GM21367 (cell line): ENCODE measurements around the gene KRT15.

Experiments used
- ATAC-seq: cut with Tn5 transposase; IDR thresholded peaks from one replicate; pipeline ENCODE4 v1.9.1; 2021; ENCODE audit not compliant: unreplicated experiment

Gene KRT15

DNA sequence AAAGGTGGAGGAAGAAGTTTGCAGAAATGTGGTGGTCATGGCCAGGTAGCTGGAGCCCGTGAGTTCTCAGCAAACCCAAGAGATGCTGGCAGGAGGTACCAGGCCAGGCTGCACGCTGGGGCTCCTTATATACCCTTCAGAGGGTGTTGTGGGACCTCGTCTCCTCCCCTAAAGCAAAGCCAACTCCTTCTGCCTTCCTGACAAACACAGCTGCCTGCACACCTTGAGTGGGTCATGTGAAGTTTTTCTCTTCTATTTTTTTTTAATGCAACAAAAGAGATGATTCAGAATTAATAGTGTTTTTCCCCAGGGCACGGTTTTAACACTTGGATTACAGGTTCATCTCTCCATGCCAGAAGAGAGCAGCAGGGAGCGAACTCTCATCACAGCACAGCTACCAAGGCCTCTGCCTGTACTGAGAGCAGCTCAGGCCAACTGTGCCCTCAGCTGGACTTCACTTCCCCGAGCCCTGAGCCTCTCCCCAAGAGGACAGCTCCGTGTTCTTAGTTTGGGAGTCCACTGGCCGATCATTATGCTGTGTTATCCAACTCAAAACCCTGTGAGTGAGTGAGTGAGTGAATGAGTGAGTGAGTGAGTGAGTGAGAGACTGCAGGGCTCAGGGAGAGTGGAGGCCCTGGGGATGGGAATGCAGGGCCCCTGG is at the start of gene KRT15:
KRT15 (minus strand) TSS at position 102 of the 661 bp plus-strand sequence; CDS start at position 39, 63 bp downstream.
- ATAC-seq: no peak

DNA sequence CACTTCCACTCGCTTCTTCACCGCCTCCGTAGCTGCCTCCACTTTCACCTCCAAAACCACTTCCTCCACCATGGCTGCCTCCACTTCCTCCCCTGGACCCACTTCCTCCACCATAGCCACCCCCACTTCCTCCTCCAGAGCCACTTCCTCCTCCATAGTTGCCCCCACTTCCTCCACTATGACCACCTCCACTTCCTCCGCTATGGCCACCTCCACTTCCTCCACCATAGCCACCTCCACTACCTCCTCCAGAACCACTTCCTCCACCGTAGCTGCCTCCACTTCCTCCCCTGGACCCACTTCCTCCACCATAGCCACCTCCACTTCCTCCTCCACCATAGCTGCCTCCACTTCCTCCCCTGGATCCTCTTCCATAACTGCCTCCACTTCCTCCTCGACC is 48.6 kb upstream of the KRT15 start:
- no peak for ATAC-seq

GRCh38 chr17:41565338-41565737 is 46.6 kb upstream of the KRT15 start:
- ATAC-seq: no peak

DNA sequence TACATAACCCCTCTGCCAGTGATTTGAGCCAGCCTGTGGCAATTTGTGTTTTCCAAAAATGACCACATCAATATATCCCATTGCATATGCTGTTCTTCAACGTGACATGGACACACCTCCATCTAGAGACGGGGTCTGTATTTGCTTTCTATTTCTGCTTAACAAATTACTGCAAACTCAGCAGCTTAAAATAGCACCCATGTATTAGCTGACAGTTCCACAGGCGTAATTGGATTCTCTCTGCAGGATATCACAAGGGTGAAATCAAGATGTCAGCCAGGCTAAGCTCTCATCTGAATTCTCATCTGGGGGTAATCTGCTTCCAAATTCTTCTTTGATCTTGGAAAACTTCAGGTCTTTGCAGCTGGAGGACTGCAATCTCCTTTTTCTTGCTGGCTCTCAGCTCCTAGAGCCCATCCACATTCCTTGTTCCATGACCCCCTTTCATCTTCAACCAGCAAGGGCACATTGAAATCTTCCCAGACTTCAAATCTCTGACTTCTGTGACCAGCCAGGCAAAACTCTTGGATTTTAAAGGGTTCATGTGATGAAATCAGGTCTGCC is 45.0 kb upstream of the KRT15 start:
- no peak for ATAC-seq

DNA sequence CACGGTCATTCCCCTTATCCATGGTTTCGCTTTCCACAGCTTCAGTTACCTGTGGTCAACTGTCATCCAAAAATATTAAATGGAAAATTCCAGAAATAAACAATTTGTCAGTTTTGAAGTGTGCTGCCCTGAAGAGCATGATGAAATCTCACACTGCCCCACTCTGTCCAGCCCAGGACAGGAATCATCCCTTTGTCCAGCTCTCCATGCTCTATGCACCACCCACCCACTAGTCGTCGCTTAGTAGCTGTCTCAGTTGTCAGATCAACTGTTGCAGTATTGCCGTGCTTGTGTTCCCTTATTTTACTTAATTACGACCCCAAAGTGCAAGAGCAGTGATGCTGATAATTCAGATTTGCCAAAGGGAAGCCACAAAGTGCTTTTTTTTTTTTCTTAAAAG is 42.9 kb upstream of the KRT15 start:
- no peak for ATAC-seq

DNA sequence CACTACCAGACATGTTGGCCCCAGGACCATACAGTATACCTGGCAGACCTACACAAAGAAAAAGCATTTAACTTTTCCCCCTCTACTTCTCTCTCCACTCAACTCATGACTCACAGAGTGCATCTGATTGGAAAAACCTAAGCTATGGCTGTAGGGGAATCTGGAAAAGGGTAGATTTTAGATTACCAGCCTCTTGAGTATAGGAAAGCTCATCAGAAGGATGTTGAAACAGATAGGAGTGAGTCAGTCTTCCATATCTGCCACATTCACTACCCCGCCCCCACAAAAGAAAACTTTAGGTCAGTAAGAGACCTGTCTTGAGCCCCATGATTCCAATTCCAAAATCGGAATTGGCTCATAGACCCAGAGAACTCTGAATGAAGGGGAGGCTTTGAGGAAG is 40.9 kb upstream of the KRT15 start:
- no peak for ATAC-seq

- ATAC-seq: no peak
Observed at GRCh38 chr17:41556931-41557330, 38.2 kb upstream of the KRT15 start.

GRCh38 chr17:41556306-41556705 is 37.6 kb upstream of the KRT15 start:
- no peak for ATAC-seq

DNA sequence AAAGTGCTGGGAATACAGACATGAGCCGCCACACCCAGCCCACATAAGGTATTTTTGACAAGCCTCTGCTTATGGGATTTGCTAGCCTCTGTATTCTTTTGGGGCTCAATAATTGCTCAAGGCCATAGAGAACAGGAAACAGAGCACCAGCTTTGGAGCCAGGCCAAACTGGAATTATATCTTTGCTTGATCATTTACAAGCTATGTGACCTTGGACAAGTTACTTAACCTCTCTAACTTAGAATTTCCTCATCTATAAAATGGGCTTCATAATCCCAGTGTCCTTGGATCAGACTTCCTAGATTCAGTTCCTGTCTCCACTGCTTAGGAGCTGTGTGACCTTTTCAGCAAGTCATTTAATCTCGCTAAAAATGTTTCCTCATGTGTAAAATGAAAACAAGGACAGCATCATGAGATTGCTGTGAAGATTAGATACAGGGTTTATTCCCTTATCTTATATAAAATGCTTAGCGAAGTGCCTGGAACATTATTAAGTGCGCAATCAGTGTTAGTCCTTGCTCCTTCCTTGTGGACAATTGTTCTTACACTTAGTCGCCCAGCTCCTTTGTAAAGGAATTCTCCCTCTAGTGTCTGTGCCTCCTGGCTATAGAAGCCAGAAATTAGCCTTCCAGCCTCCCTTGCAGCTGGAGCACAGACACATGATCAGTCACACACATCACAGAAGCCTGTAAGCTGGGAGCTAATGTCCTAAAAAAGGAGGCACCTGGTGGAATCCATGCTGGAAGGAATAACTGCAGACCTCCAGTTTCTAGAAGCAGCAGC is 36.6 kb upstream of the KRT15 start:
- ATAC-seq: no peak

DNA sequence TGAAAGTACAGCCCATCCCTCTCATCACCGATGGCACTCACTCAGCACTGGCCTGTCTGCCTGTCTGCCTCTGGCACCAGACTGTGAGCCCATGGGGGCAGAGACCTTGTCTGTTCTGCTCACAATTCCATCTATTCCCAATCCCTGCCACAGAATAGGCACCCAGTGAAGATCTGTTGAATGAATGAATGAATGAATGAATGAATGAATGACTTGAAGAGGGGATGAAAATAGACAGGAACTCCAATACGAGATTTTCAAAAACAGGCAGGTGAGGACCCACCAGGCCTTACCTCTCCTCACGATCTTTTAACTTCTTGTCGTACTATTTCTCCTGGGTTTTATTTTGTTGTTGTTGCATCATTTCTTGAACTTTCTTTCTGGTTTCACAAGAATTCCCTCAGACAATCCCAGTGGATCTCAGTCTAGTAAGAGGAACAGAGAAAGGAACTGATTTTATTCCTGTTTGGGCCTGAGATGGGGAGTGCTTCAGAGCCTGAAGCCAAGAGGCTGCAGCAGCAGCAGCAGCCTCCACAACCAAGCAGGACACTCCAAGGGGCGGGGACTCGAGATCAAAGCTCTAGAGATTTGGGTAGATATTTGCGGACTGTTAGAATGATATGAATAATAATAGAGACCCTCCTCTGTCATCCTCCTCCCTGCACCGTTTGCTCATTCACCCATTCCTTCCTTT is 35.4 kb upstream of the KRT15 start:
- no peak for ATAC-seq

DNA sequence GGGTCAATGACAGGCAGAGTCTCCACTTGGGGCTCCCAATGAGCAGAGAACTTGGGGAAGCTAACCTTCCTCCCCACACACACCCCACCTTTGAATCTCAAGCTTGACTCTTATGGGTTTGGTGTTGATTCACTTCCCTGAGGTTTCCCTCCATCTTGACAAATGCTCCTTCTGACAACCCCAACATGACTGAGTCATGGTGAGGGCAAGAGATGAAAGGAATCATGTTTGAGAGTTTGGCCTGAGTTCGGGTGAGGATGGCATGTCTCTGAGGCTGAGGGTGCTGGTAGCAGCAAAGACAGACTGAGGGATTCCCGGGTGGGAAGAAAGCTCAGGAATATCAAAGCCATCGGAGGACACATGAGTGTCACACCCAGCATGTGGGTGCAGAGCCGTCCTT is 34.5 kb upstream of the KRT15 start:
- no peak for ATAC-seq

DNA sequence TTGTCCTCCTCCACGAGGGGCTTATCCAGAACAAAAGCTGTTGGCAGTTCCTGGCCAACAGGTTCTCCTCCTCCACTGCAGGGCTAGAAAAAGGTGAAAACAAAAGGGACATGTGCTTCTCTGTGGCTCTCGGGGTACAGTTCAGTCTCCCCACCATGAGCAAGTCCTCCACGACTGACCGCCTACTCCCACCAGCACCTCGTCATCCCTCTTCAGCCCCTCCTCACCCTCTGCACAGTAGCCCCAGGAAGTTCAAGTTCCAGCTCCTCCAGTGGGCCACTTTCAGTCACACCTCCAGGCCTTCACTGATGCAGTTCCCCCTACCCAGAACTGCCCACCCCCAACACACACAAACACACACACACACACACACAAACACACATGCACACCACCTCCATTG is 33.8 kb upstream of the KRT15 start:
- ATAC-seq: no peak

GRCh38 chr17:41551365-41551764 is 32.7 kb upstream of the KRT15 start:
- no peak for ATAC-seq

GRCh38 chr17:41549596-41550039 is 30.9 kb upstream of the KRT15 start:
- no peak for ATAC-seq

- no peak for ATAC-seq
Observed at GRCh38 chr17:41548844-41549595, 30.3 kb upstream of the KRT15 start.

DNA sequence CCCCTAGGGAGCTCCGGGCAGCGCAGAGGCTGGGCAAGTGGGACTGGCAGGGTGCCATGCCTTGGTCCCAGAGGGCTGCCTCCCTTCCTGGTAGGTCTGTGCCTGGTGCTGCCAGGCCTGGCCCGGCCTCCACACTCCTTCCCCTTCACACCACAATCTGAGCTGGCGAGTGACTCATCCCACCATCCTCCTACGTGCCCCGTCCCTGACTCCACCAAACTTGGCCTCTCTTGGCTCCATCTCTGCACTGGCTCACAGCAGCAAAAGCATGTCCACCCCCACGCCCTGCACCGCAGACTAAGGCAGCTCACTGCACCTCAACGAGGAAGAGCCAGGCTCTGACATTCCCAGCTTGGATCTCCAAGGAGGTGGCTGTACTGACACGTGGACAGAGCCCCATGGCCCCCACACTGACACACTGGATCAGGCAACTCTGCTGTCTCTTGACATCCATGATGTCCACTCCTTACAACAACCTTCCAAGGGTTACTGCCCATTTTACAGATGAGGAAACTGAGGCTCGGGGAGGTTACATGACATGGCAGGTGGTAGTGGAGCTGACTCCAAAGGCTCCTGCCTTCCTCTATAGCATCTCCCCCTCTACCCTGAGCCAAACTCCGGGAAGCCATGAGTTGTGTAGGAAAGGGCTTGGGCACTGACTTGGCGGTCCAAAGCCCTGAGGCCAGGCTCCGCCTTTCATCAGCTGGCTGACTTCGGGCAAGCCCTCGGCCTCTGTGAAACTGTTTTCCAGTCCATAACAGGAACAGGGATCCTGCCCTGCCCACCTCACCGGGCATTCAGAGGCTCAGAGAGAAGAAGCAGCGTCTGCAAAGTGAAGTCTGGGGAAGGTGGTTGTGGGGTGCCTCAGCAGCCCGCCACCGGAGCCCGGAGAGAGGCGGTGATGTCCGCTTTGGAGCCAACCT is 29.5 kb upstream of the KRT15 start:
- no peak for ATAC-seq

GRCh38 chr17:41547378-41547841 is 28.7 kb upstream of the KRT15 start:
- ATAC-seq: no peak

GRCh38 chr17:41546819-41547218 is 28.1 kb upstream of the KRT15 start:
- ATAC-seq: no peak

- ATAC-seq: no peak
Observed at GRCh38 chr17:41545829-41546410, 27.2 kb upstream of the KRT15 start.
